OCI-LY1 (cell line): Measurements from ENCODE around the gene PAFAH1B1.

Experiments used
- CTCF ChIP-seq: fragments of 200-600 bp; sonication (generic), shearing (Covaris generic); IDR thresholded peaks from 2 replicates; pipeline ENCODE4 v1.5.1; 2017; ENCODE audit warnings: mild to moderate bottlenecking, antibody characterized with exemption, low read length, moderate library complexity, mixed read lengths
- EZH2 ChIP-seq: fragments of 200-600 bp; sonication (generic), shearing (Covaris generic); IDR thresholded peaks from 2 replicates; pipeline ENCODE4 v1.8.0; 2017; ENCODE audit warnings: borderline replicate concordance, mixed run types, mild to moderate bottlenecking, antibody characterized with exemption, low read length, moderate library complexity, mixed read lengths

DNA sequence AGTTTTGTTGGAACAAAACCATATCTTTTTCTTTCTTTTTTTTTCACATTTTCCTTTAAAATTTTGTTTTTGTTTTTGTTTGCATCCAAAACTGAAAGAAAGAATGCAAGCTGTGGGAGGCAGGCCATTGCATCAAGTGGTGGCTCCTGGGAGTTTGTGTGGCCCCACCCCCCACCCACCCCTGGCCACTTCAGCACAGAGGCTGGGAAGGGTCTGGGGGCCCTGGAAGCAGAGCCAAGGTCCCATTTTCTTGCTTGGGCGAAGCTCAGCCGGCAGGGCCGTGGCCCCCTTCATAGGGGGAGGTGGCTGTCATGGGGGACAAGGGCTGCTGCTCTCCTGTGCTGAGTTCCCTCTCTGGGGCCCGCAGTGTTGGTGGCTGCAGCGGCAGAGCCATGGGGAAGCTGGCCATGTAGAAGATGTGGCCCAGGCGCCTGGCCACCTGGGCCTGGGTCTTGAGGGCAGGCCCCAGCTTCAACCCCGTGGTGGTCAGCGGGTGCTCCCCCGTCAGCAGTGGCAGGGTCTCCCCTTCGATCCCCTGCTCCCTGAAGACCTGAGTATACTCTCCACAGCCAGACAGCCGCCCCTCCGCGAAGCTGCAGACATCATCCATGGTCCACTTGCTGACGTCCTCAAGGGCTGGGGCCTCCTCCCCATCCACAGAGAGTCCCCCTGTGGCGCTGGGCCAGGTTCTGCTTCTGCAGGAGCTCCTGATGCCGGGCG is 19.8 kb downstream of the PAFAH1B1 start:
- TF ChIP-seq CTCF, result no peak
- TF ChIP-seq EZH2, result no peak
